GM23338 (cell line): ENCODE measurements around the gene PSMA3. TPM values are rescaled to one million over a fixed set of nuclear protein-coding genes. Genes with fewer than 3 reads are reported as not detected.

Experiments used
- ATAC-seq: fragments of 200-7000 bp; cut with Tn5 transposase; 3 replicates; pipeline ENCODE4 v1.9.1; 2020
- DNase-seq: peaks from one replicate; pipeline ENCODE4 v3.0.0-alpha.2; 2015; ENCODE audit warnings: low spot score
- H2AFZ ChIP-seq: fragments of 200-600 bp; sonication (generic); 2 replicates; pipeline ENCODE4 v1.8.0; 2016; ENCODE audit warnings: antibody characterized with exemption, mild to moderate bottlenecking, moderate library complexity
- H3F3A ChIP-seq: fragments of 200-600 bp; sonication (generic); replicated peaks from 2 replicates; pipeline ENCODE4 v1.8.0; 2017; ENCODE audit warnings: antibody characterized with exemption, mixed run types, low read depth
- H3K27ac ChIP-seq: fragments of 200-600 bp; sonication (generic); 2 replicates; pipeline ENCODE4 v1.6.1; 2016; ENCODE audit warnings: low read depth
- H3K27me3 ChIP-seq: fragments of 200-600 bp; sonication (generic); 2 replicates; pipeline ENCODE4 v1.8.0; 2016; ENCODE audit warnings: mild to moderate bottlenecking, mixed run types, moderate library complexity; ENCODE audit not compliant: insufficient read depth
- H3K36me3 ChIP-seq: fragments of 200-600 bp; sonication (generic); 2 replicates; pipeline ENCODE4 v1.8.0; 2016; ENCODE audit warnings: mild to moderate bottlenecking; ENCODE audit not compliant: insufficient read depth
- H3K4me1 ChIP-seq: fragments of 200-600 bp; sonication (generic); 2 replicates; pipeline ENCODE4 v1.8.0; 2016; ENCODE audit warnings: mild to moderate bottlenecking, moderate library complexity; ENCODE audit not compliant: insufficient read depth
- H3K4me2 ChIP-seq: fragments of 200-600 bp; sonication (generic); 2 replicates; pipeline ENCODE4 v1.7.1; 2017; ENCODE audit warnings: mixed run types
- H3K4me3 ChIP-seq: fragments of 200-600 bp; sonication (generic); 2 replicates; pipeline ENCODE4 v1.6.1; 2016; ENCODE audit warnings: mixed run types
- H3K79me2 ChIP-seq: fragments of 200-600 bp; sonication (generic); replicated peaks from 2 replicates; pipeline ENCODE4 v1.8.0; 2017; ENCODE audit warnings: mild to moderate bottlenecking; ENCODE audit not compliant: insufficient read depth
- H3K9me2 ChIP-seq: fragments of 200-600 bp; sonication (generic); 2 replicates; pipeline ENCODE4 v1.8.0; 2017; ENCODE audit not compliant: insufficient read depth
- H4K20me1 ChIP-seq: fragments of 200-600 bp; sonication (generic); replicated peaks from 2 replicates; pipeline ENCODE4 v1.8.0; 2017; ENCODE audit warnings: mild to moderate bottlenecking; ENCODE audit not compliant: insufficient read depth
- H3K27ac Mint-ChIP-seq: 2 replicates; pipeline ENCODE4 v1.8.0; 2020; ENCODE audit warnings: inconsistent platforms, mild to moderate bottlenecking, moderate library complexity, mixed read lengths
- H3K27me3 Mint-ChIP-seq: 3 replicates; pipeline ENCODE4 v1.8.0; 2022; ENCODE audit warnings: low read depth, mild to moderate bottlenecking, moderate library complexity, mixed read lengths, inconsistent platforms; ENCODE audit not compliant: insufficient read depth, poor library complexity
- H3K36me3 Mint-ChIP-seq: 3 replicates; pipeline ENCODE4 v1.8.0; 2021; ENCODE audit warnings: low read depth, mild to moderate bottlenecking, inconsistent platforms, moderate library complexity, mixed read lengths
- H3K4me1 Mint-ChIP-seq: 3 replicates; pipeline ENCODE4 v1.8.0; 2020; ENCODE audit warnings: mild to moderate bottlenecking, inconsistent platforms, mixed read lengths
- H3K4me3 Mint-ChIP-seq: 3 replicates; pipeline ENCODE4 v1.8.0; 2021; ENCODE audit warnings: moderate library complexity, mild to moderate bottlenecking, inconsistent platforms, mixed read lengths
- H3K9me3 Mint-ChIP-seq: 3 replicates; pipeline ENCODE4 v1.8.0; 2020; ENCODE audit warnings: moderate library complexity, mild to moderate bottlenecking, inconsistent platforms, mixed read lengths
- EZH2phosphoT487 ChIP-seq: fragments of 200-600 bp; sonication (generic); IDR thresholded peaks from one replicate; pipeline ENCODE4 v1.8.1; 2018; ENCODE audit warnings: antibody characterized with exemption; ENCODE audit not compliant: unreplicated experiment
- NANOG ChIP-seq: IDR thresholded peaks from 2 replicates; pipeline ENCODE4 v1.6.1; 2016; ENCODE audit warnings: antibody characterized with exemption, borderline replicate concordance
- POLR2AphosphoS5 ChIP-seq: IDR thresholded peaks from 2 replicates; pipeline ENCODE4 v1.6.1; 2016; ENCODE audit warnings: antibody characterized with exemption, low read depth
- REST ChIP-seq: IDR thresholded peaks from one replicate; pipeline ENCODE4 v1.6.1; 2018; ENCODE audit warnings: antibody characterized with exemption; ENCODE audit not compliant: unreplicated experiment
- STAT1 ChIP-seq: IDR thresholded peaks from one replicate; pipeline ENCODE4 v1.6.1; 2016; ENCODE audit warnings: antibody characterized with exemption; ENCODE audit not compliant: unreplicated experiment
- ZNF331 ChIP-seq: fragments of 250-450 bp; sonication (Bioruptor Pico); IDR thresholded peaks from 2 replicates; pipeline ENCODE4 v1.5.0; 2020; ENCODE audit warnings: low read depth, mild to moderate bottlenecking, moderate library complexity
- polyA plus RNA-seq: library from polyadenylated mRNA; unstranded; fragments of >200 nt; fragmentation: Nextera tagmentation; extraction: Ambion mirVana; gene quantifications from 2 replicates; pipeline ENCODE4 v1.2.1, GENCODE V29; 2016
- total RNA-seq: library from RNA; depleted of rRNA; stranded (reverse); fragments of >200 nt; shearing (Covaris generic); gene quantifications from 2 replicates; pipeline ENCODE4 v1.2.3, GENCODE V29; 2014

The PSMA3 gene
- total and polyA plus RNA-seq, 2 experiments from 2014 or later: 184 to 677 TPM

DNA sequence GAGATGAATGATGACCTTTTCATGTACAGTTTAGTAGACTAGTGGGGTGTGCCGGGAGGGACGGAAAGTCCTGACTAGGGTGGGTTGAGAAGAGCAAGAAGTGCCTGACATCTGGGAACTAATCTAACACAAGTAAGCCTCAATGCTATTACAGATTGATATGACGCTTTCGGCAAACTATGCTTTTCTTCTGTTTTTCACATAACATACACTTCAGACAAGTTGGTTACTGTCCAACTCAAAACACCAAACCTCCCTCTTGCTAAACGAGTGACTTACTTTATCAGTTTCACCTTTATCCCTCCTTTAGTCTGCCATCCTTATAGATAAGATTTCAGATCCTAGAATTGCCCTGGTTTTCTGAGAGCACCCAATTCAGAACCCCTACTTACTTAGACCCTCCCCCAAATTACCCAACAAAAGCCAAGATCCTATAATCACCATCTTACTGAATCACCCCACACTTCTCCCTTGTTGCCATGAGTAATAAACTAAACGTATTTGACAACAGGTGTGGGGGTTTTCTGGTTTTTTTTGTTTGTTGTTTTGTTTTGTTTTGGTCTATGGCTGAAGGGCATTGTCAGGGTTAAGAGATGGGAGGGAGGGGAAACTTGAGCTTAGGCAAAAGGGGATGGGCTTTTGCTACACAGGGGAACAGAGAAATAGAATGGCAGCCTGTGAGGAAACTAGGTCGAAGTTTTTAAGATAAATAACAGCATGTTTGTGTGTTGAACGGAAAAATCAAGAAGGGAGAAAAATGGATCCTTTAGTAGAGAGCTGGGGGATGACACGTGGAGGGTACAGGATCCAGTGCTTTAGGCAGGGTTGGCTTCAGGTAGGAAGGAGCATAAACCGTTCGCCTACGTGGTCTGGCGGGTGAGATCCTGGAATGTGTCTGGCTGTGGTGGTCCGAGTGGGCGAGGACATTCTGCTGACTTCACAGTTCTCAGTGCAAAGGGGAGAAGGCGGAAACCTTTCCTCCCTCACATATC lies 6.1 kb upstream of the PSMA3 start:
- DNase-seq (peak; percentile 60), ATAC-seq (peak; percentile 67)
- H3K36me3 ChIP-seq: no peaks in the 10 kb centered on the region
- peak overlapping the region; percentile 73; the same call in 1 of the 2 replicates for H3K27ac ChIP-seq
- no peaks in the 10 kb centered on the region; the same call in 2 of the 3 replicates for H3K4me1 Mint-ChIP-seq
- no peaks in the 10 kb centered on the region for H3K36me3 Mint-ChIP-seq
- H3K4me2 ChIP-seq: peak overlapping the region; percentile 81
- H3K9me3 Mint-ChIP-seq: peaks cover 2% of the 10 kb centered on the region; the same call in 2 of the 3 replicates
- H3K27ac Mint-ChIP-seq: no peak overlapping the region
- no peak overlapping the region for H3K4me3 Mint-ChIP-seq
- peak; percentile 26; the same call in 1 of the 2 replicates for TF ChIP-seq POLR2AphosphoS5
- no peak for TF ChIP-seq ZNF331 (CRISPR knock-in tag)
- TF ChIP-seq STAT1: no peak
- TF ChIP-seq REST: no peak
- H3F3A ChIP-seq: no peaks in the 10 kb centered on the region; the same call in 1 of the 2 replicates
- peak overlapping the region; percentile 49; the same call in 1 of the 2 replicates for H2AFZ ChIP-seq
- no peaks in the 10 kb centered on the region for H3K9me2 ChIP-seq
- peaks cover 14% of the 10 kb centered on the region for H3K4me1 ChIP-seq
- peak overlapping the region; percentile 77 for H3K4me3 ChIP-seq
- H3K79me2 ChIP-seq: no peaks in the 10 kb centered on the region
- peaks cover 5% of the 10 kb centered on the region for H3K27me3 Mint-ChIP-seq
- H3K27me3 ChIP-seq: no peaks in the 10 kb centered on the region
- H4K20me1 ChIP-seq: no peaks in the 10 kb centered on the region

DNA sequence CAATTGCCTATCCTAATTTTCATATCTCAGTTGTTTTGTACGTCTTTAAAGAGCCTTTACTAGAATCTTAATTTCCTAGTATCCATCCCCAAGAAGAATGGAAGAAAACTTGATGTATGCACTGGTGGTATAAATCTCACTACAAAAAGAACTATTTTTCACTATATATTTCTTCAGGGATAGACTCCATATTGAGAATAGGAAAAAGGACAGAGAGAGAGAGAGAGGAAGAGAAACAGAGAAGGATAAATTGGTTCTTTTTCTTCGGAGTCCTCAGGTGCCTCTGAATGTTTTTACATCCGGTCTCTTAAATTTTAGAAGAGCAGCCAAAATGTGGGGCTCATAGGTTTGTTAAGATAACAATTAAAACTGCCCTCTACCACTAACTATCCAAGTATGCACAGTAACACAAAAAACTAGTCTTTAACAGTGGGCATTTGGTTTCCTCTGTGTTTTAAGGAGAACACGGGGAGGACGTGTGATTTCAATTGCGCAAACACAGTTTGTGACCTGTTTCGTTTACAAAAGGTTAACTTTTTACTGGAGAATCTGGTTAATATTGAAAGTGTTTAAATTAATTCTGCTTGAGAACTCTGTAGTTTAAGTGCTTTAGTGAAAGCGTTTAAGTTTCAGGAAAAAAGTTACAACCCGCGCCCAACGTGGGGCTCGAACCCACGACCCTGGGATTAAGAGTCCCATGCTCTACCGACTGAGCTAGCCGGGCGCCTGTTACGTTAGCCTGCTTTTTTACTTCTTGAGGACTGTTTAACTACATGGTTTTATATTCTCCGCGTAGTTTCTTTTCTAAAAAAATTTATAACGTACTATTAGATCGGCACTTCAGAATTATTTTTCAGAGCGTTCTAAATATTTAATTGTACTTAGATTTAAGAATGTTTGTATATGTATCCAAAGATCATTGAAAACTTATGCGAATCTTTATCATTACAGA lies 5.1 kb upstream of the PSMA3 start:
- Histone ChIP-seq H3K4me3 (peak overlapping the region; percentile 77), H3F3A (no peaks in the 10 kb centered on the region; the same call in 1 of the 2 replicates), H4K20me1 (no peaks in the 10 kb centered on the region), H2AFZ (peak overlapping the region; percentile 54), H3K27ac (peak overlapping the region; percentile 16; the same call in 1 of the 2 replicates), H3K4me2 (peak overlapping the region; percentile 81), H3K4me1 (peaks cover 15% of the 10 kb centered on the region), H3K27me3 (no peaks in the 10 kb centered on the region), H3K36me3 (no peaks in the 10 kb centered on the region), H3K9me2 (no peaks in the 10 kb centered on the region), H3K79me2 (no peaks in the 10 kb centered on the region)
- H3K4me3 Mint-ChIP-seq: no peak overlapping the region
- peaks cover 5% of the 10 kb centered on the region; the same call in 2 of the 3 replicates for H3K4me1 Mint-ChIP-seq
- peak; percentile 67 for DNase-seq
- H3K9me3 Mint-ChIP-seq: peaks cover 2% of the 10 kb centered on the region; the same call in 2 of the 3 replicates
- peak; percentile 22; the same call in 1 of the 2 replicates for TF ChIP-seq NANOG
- TF ChIP-seq EZH2phosphoT487: no peak
- H3K27ac Mint-ChIP-seq: no peak overlapping the region
- peaks cover 5% of the 10 kb centered on the region for H3K27me3 Mint-ChIP-seq
- peak; percentile 35 for ATAC-seq
- H3K36me3 Mint-ChIP-seq: no peaks in the 10 kb centered on the region
